ENCODE data around the gene PTPRT.

- no peak for TF ChIP-seq ZNF239 (tag by site-specific recombination; IDR thresholded peaks at IDR 0.05)
- no peak for TF ChIP-seq ZNF23 (tag by site-specific recombination; IDR thresholded peaks at IDR 0.05; ENCODE audit: borderline replicate concordance)
- no peak for TF ChIP-seq SP2 (tag by site-specific recombination; IDR thresholded peaks at IDR 0.05)
- no peak for TF ChIP-seq ZBTB49 (tag by site-specific recombination; IDR thresholded peaks at IDR 0.05; ENCODE audit: low read depth)
Measured at GRCh38 chr20:42763015-42763414, 426.7 kb downstream of the PTPRT start.
